HG02642 (cell line): ENCODE measurements around the gene FANK1.
A peak's percentile ranks its signal among the peaks of the same experiment; 100 is the strongest.
"Not testable (repeated sequence)": the region's sequence is repeated elsewhere in the genome, so short reads cannot be mapped to it uniquely, and the experiment has no call there.

Source experiments
- ATAC-seq: cut with Tn5 transposase; IDR thresholded peaks from one replicate; pipeline ENCODE4 v1.9.1; 2021; ENCODE audit warnings: mild to moderate bottlenecking; ENCODE audit not compliant: unreplicated experiment, poor library complexity

FANK1 gene

GRCh38 chr10:125926247-125926646 lies 29.9 kb downstream of the FANK1 start:
- ATAC-seq = no peak

- not testable (repeated sequence) for ATAC-seq
These were observed 30.9 kb downstream of the FANK1 start for GRCh38 chr10:125927265-125927664.

- ATAC-seq = no peak
These were observed 32.7 kb downstream of the FANK1 start for GRCh38 chr10:125928928-125929585.

GRCh38 chr10:125929618-125930017 lies 33.3 kb downstream of the FANK1 start:
- ATAC-seq = no peak

GRCh38 chr10:125933693-125934092 lies 37.3 kb downstream of the FANK1 start:
- no peak for ATAC-seq

GRCh38 chr10:125936331-125936730 lies 40.0 kb downstream of the FANK1 start:
- ATAC-seq = no peak

GRCh38 chr10:125940515-125940914 lies 44.2 kb downstream of the FANK1 start:
- ATAC-seq = no peak

GRCh38 chr10:125951290-125951689 lies 54.9 kb downstream of the FANK1 start:
- no peak for ATAC-seq

GRCh38 chr10:125953778-125954385 lies 57.5 kb downstream of the FANK1 start:
- ATAC-seq = no peak

GRCh38 chr10:125955766-125956165 lies 59.4 kb downstream of the FANK1 start:
- no peak for ATAC-seq

- no peak for ATAC-seq
These were observed 65.4 kb downstream of the FANK1 start for GRCh38 chr10:125961743-125962142.

GRCh38 chr10:125962200-125962599 lies 65.8 kb downstream of the FANK1 start:
- ATAC-seq = no peak

- ATAC-seq = no peak
These were observed 68.2 kb downstream of the FANK1 start for GRCh38 chr10:125964558-125964957.

GRCh38 chr10:125967533-125967932 lies 71.2 kb downstream of the FANK1 start:
- ATAC-seq = no peak

- ATAC-seq = not testable (repeated sequence)
These were observed 73.8 kb downstream of the FANK1 start for GRCh38 chr10:125970077-125970630.

- ATAC-seq = no peak
These were observed 80.7 kb downstream of the FANK1 start for GRCh38 chr10:125976960-125977605.

GRCh38 chr10:125979976-125980375 lies 83.6 kb downstream of the FANK1 start:
- no peak for ATAC-seq

- no peak for ATAC-seq
These were observed 84.2 kb downstream of the FANK1 start for GRCh38 chr10:125980521-125981035.

- peak; percentile 66 for ATAC-seq
These were observed 86.0 kb downstream of the FANK1 start for GRCh38 chr10:125982260-125982948.

- no peak for ATAC-seq
These were observed 86.8 kb downstream of the FANK1 start for GRCh38 chr10:125983161-125983560.

GRCh38 chr10:125983656-125984055 lies 87.3 kb downstream of the FANK1 start:
- ATAC-seq = no peak
